ENCODE measurements around the gene VWF.

The VWF gene

GRCh38 chr12:5912437-5913334 lies 211.8 kb downstream of the VWF start:
- H3K27me3 ChIP-seq (ENCODE audit: low read depth, low read length) = no peaks in the 10 kb centered on the region
- H3K9me3 ChIP-seq (ENCODE audit: control insufficient read depth in 1 of 2, low read length in 2 of 2) = no peaks in the 10 kb centered on the region
- no peaks in the 10 kb centered on the region for H3K4me1 ChIP-seq (ENCODE audit: control insufficient read depth in 1 of 2, insufficient read depth in 2 of 2, low read length in 2 of 2)
- no peaks in the 10 kb centered on the region for H3K36me3 ChIP-seq (ENCODE audit: control insufficient read depth in 1 of 2, insufficient read depth in 2 of 2, low read length in 2 of 2)
- H3K4me3 ChIP-seq (ENCODE audit: low read depth in 1 of 2, low read length in 2 of 2) = no peak overlapping the region
- no peak overlapping the region for H3K27ac ChIP-seq (ENCODE audit: low read length)

DNA sequence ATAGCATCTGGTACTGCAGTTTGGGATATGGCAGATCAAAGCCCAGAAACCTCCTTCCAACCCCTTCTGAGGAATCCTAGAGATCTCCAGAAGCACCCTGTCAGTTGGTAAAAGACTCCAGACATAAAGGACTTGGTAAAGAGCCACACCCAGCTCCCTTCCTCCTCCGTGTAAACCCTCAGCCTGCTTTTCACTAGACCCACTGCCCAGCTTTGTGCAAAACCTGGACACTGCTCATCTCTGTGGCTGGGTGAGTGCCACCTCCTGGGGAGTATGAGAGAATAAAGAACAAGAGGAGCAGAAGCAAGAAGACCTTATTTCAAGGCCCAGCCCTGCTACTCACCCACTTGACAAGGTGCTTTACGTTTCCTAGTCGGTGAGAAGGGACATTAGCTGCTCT lies 212.5 kb downstream of the VWF start:
- no peak overlapping the region for H3K27ac ChIP-seq (ENCODE audit: low read length)
- no peaks in the 10 kb centered on the region for H3K4me1 ChIP-seq (ENCODE audit: control insufficient read depth in 1 of 2, insufficient read depth in 2 of 2, low read length in 2 of 2)
- no peaks in the 10 kb centered on the region for H3K9me3 ChIP-seq (ENCODE audit: control insufficient read depth in 1 of 2, low read length in 2 of 2)
- no peak overlapping the region for H3K4me3 ChIP-seq (ENCODE audit: low read depth in 1 of 2, low read length in 2 of 2)
- H3K36me3 ChIP-seq (ENCODE audit: control insufficient read depth in 1 of 2, insufficient read depth in 2 of 2, low read length in 2 of 2) = no peaks in the 10 kb centered on the region
- H3K27me3 ChIP-seq (ENCODE audit: low read depth, low read length) = no peaks in the 10 kb centered on the region

- Histone ChIP-seq H3K36me3 (ENCODE audit: control insufficient read depth in 1 of 2, insufficient read depth in 2 of 2, low read length in 2 of 2) (no peaks in the 10 kb centered on the region), H3K4me3 (ENCODE audit: low read depth in 1 of 2, low read length in 2 of 2) (no peak overlapping the region), H3K4me1 (ENCODE audit: control insufficient read depth in 1 of 2, insufficient read depth in 2 of 2, low read length in 2 of 2) (no peaks in the 10 kb centered on the region), H3K27ac (ENCODE audit: low read length) (no peak overlapping the region), H3K9me3 (ENCODE audit: control insufficient read depth in 1 of 2, low read length in 2 of 2) (no peaks in the 10 kb centered on the region), H3K27me3 (ENCODE audit: low read depth, low read length) (no peaks in the 10 kb centered on the region)
Measured at GRCh38 chr12:5910790-5911548, 213.5 kb downstream of the VWF start.

- Histone ChIP-seq H3K9me3 (ENCODE audit: control insufficient read depth in 1 of 2, low read length in 2 of 2) (no peaks in the 10 kb centered on the region), H3K4me1 (ENCODE audit: control insufficient read depth in 1 of 2, insufficient read depth in 2 of 2, low read length in 2 of 2) (no peaks in the 10 kb centered on the region), H3K27ac (ENCODE audit: low read length) (no peak overlapping the region), H3K27me3 (ENCODE audit: low read depth, low read length) (no peaks in the 10 kb centered on the region), H3K4me3 (ENCODE audit: low read depth in 1 of 2, low read length in 2 of 2) (no peak overlapping the region), H3K36me3 (ENCODE audit: control insufficient read depth in 1 of 2, insufficient read depth in 2 of 2, low read length in 2 of 2) (no peaks in the 10 kb centered on the region)
Measured at GRCh38 chr12:5909560-5909959, 214.9 kb downstream of the VWF start.

GRCh38 chr12:5908251-5908650 lies 216.2 kb downstream of the VWF start:
- Histone ChIP-seq H3K27me3 (ENCODE audit: low read depth, low read length) (no peaks in the 10 kb centered on the region), H3K36me3 (ENCODE audit: control insufficient read depth in 1 of 2, insufficient read depth in 2 of 2, low read length in 2 of 2) (no peaks in the 10 kb centered on the region), H3K4me1 (ENCODE audit: control insufficient read depth in 1 of 2, insufficient read depth in 2 of 2, low read length in 2 of 2) (no peaks in the 10 kb centered on the region), H3K27ac (ENCODE audit: low read length) (no peak overlapping the region), H3K9me3 (ENCODE audit: control insufficient read depth in 1 of 2, low read length in 2 of 2) (no peaks in the 10 kb centered on the region), H3K4me3 (ENCODE audit: low read depth in 1 of 2, low read length in 2 of 2) (no peak overlapping the region)

DNA sequence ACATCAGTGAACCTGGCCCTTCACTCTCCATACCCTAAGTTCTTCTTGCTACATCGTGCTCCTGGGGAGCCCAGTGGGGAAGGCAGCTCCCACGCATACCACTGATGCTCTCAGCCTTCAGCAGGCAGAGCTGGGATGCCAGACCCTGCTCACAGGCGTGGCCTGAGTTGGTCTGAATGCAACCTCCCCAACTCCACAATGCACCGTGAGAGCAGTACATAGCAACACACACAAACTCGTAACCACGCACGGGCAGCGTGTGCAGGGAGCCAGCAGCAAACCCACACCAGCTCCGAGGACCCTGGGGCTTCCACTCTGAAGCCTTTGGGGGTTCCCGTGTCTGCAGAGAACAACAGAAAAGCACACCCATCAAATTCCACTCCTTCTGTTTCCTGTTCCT lies 216.7 kb downstream of the VWF start:
- Histone ChIP-seq H3K4me3 (ENCODE audit: low read depth in 1 of 2, low read length in 2 of 2) (no peak overlapping the region), H3K4me1 (ENCODE audit: control insufficient read depth in 1 of 2, insufficient read depth in 2 of 2, low read length in 2 of 2) (no peaks in the 10 kb centered on the region), H3K9me3 (ENCODE audit: control insufficient read depth in 1 of 2, low read length in 2 of 2) (no peaks in the 10 kb centered on the region), H3K27me3 (ENCODE audit: low read depth, low read length) (no peaks in the 10 kb centered on the region), H3K36me3 (ENCODE audit: control insufficient read depth in 1 of 2, insufficient read depth in 2 of 2, low read length in 2 of 2) (no peaks in the 10 kb centered on the region), H3K27ac (ENCODE audit: low read length) (no peak overlapping the region)

DNA sequence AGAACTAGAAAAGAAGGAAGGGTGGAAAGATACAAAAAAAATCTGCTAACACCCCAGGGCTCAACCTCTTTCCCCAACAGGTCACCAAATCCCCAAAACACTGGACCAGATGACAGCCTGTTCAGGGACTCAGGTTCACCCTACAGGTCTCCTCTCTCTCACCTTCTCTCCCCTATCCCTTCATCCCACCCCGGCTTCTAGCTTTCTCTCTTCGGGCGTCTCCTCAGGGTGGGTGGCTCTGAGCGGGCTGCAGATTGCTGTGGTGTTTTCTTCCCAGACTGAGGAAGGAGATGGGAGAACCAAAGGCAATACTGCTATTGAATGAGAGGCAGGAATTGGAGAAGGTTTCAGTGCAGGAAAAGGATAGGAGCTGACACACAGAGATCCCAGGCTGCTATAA lies 218.7 kb downstream of the VWF start:
- Histone ChIP-seq H3K4me3 (ENCODE audit: low read depth in 1 of 2, low read length in 2 of 2) (no peak overlapping the region), H3K27me3 (ENCODE audit: low read depth, low read length) (no peaks in the 10 kb centered on the region), H3K4me1 (ENCODE audit: control insufficient read depth in 1 of 2, insufficient read depth in 2 of 2, low read length in 2 of 2) (no peaks in the 10 kb centered on the region), H3K36me3 (ENCODE audit: control insufficient read depth in 1 of 2, insufficient read depth in 2 of 2, low read length in 2 of 2) (no peaks in the 10 kb centered on the region), H3K27ac (ENCODE audit: low read length) (no peak overlapping the region), H3K9me3 (ENCODE audit: control insufficient read depth in 1 of 2, low read length in 2 of 2) (no peaks in the 10 kb centered on the region)

- Histone ChIP-seq H3K36me3 (ENCODE audit: control insufficient read depth in 1 of 2, insufficient read depth in 2 of 2, low read length in 2 of 2) (no peaks in the 10 kb centered on the region), H3K4me3 (ENCODE audit: low read depth in 1 of 2, low read length in 2 of 2) (no peak overlapping the region), H3K9me3 (ENCODE audit: control insufficient read depth in 1 of 2, low read length in 2 of 2) (no peaks in the 10 kb centered on the region), H3K27ac (ENCODE audit: low read length) (no peak overlapping the region), H3K27me3 (ENCODE audit: low read depth, low read length) (no peaks in the 10 kb centered on the region), H3K4me1 (ENCODE audit: control insufficient read depth in 1 of 2, insufficient read depth in 2 of 2, low read length in 2 of 2) (no peaks in the 10 kb centered on the region)
Measured at GRCh38 chr12:5904969-5905368, 219.5 kb downstream of the VWF start.

DNA sequence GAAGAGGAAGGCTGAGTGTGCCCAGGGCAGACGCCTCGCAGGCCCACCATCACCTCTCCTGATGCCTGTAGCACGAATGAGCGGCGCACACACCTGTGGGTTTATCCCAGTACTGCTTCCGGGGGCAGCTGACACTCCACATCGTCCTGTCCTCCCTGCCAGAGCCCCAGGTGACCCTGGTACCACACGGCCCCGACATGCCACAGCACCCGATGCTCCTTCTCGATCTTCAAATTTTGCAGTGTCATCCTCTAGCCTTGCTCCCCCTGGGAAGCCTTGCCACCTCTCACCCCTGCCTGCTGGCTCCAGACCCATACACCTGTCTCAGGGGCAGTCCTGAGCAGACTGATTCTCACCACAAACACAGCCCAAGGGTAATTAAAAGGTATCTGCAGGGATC lies 220.0 kb downstream of the VWF start:
- Histone ChIP-seq H3K4me3 (ENCODE audit: low read depth in 1 of 2, low read length in 2 of 2) (no peak overlapping the region), H3K27me3 (ENCODE audit: low read depth, low read length) (no peaks in the 10 kb centered on the region)

DNA sequence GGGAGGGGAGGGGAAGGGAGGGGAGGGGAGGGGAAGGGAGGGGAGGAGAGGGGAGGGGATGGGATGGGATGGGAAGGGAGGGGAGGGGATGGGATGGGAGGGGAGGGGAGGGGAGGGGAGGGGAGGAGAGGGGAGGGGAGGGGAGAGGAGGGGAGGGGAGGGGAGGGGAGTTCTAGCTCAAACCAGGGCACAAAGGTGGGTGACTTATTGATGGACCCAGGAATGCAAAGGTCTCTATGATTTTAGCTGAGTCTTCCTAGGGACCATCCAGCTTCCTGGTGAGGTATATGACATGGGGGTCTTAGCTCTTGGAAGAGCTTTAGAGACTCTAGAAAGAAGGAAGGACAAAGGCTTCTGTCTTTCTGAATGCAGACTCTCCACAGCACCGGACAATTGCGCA lies 221.7 kb downstream of the VWF start:
- Histone ChIP-seq H3K4me3 (ENCODE audit: low read depth in 1 of 2, low read length in 2 of 2) (no peak overlapping the region), H3K27ac (ENCODE audit: low read length) (no peak overlapping the region), H3K36me3 (ENCODE audit: control insufficient read depth in 1 of 2, insufficient read depth in 2 of 2, low read length in 2 of 2) (no peaks in the 10 kb centered on the region), H3K9me3 (ENCODE audit: control insufficient read depth in 1 of 2, low read length in 2 of 2) (no peaks in the 10 kb centered on the region), H3K4me1 (ENCODE audit: control insufficient read depth in 1 of 2, insufficient read depth in 2 of 2, low read length in 2 of 2) (no peaks in the 10 kb centered on the region), H3K27me3 (ENCODE audit: low read depth, low read length) (no peaks in the 10 kb centered on the region)

More for the DNA sequence above, 220.0 kb downstream of the VWF start:
- Histone ChIP-seq H3K36me3 (ENCODE audit: control insufficient read depth in 1 of 2, insufficient read depth in 2 of 2, low read length in 2 of 2) (no peaks in the 10 kb centered on the region), H3K27ac (ENCODE audit: low read length) (no peak overlapping the region), H3K9me3 (ENCODE audit: control insufficient read depth in 1 of 2, low read length in 2 of 2) (no peaks in the 10 kb centered on the region), H3K4me1 (ENCODE audit: control insufficient read depth in 1 of 2, insufficient read depth in 2 of 2, low read length in 2 of 2) (no peaks in the 10 kb centered on the region)

GRCh38 chr12:5901416-5901815 lies 223.1 kb downstream of the VWF start:
- no peaks in the 10 kb centered on the region for H3K9me3 ChIP-seq (ENCODE audit: control insufficient read depth in 1 of 2, low read length in 2 of 2)
- no peak overlapping the region for H3K4me3 ChIP-seq (ENCODE audit: low read depth in 1 of 2, low read length in 2 of 2)
- H3K27ac ChIP-seq (ENCODE audit: low read length) = no peak overlapping the region
- no peaks in the 10 kb centered on the region for H3K4me1 ChIP-seq (ENCODE audit: control insufficient read depth in 1 of 2, insufficient read depth in 2 of 2, low read length in 2 of 2)
- H3K27me3 ChIP-seq (ENCODE audit: low read depth, low read length) = no peaks in the 10 kb centered on the region
- no peaks in the 10 kb centered on the region for H3K36me3 ChIP-seq (ENCODE audit: control insufficient read depth in 1 of 2, insufficient read depth in 2 of 2, low read length in 2 of 2)
